ENCODE measurements around the gene TSTD1.

- TF ChIP-seq ZNF274 (IDR thresholded peaks at IDR 0.05; ENCODE audit: low read depth, low read length) (no peak), YY1 (IDR thresholded peaks at IDR 0.05; ENCODE audit: insufficient read depth, insufficient read length) (no peak)
Observed at GRCh38 chr1:161059293-161059692, 20.5 kb upstream of the TSTD1 start.
